GM12891 (cell line): ENCODE data around the gene PSAP.
"Not testable (repeated sequence)": the region's sequence is repeated elsewhere in the genome, so short reads cannot be mapped to it uniquely, and the experiment has no call there.

Source experiments
- DNase-seq: peaks from one replicate; pipeline ENCODE4 v3.0.0; 2011; ENCODE audit warnings: low spot score; ENCODE audit not compliant: insufficient read length
- FAIRE-seq: peaks from 2 replicates; lab custom pipeline; 2011; peaks lifted over from hg19 to GRCh38; lab: Jason Lieb, UNC
- PAX5 ChIP-seq: IDR thresholded peaks from 2 replicates; pipeline ENCODE4 v1.6.1; 2011; ENCODE audit warnings: low read length, moderate library complexity, mild to moderate bottlenecking; ENCODE audit not compliant: insufficient read depth, severe bottlenecking
- POLR2A ChIP-seq: IDR thresholded peaks from 2 replicates; pipeline ENCODE4 v1.6.1; 2011; ENCODE audit warnings: low read depth, low read length, control low read depth
- POLR2AphosphoS5 ChIP-seq: IDR thresholded peaks from 2 replicates; pipeline ENCODE4 v1.6.1; 2011; ENCODE audit warnings: low read depth, low read length, control low read depth
- POU2F2 ChIP-seq: IDR thresholded peaks from 2 replicates; pipeline ENCODE4 v1.6.1; 2011; ENCODE audit warnings: low read depth, mild to moderate bottlenecking, control low read depth, low read length, moderate library complexity
- SPI1 ChIP-seq: IDR thresholded peaks from 2 replicates; pipeline ENCODE4 v1.6.1; 2011; ENCODE audit warnings: low read depth, low read length, control low read depth
- TAF1 ChIP-seq: IDR thresholded peaks from 2 replicates; pipeline ENCODE4 v1.6.1; 2011; ENCODE audit warnings: low read depth, low read length, control low read depth

The PSAP gene

GRCh38 chr10:71888248-71888622, 37.2 kb upstream of the PSAP start:
- DNase-seq (no peak), FAIRE-seq (no peak)
- no peak for TF ChIP-seq PAX5
- no peak for TF ChIP-seq POLR2A
- TF ChIP-seq POLR2AphosphoS5: no peak
- no peak for TF ChIP-seq TAF1
- no peak for TF ChIP-seq SPI1
- no peak for TF ChIP-seq POU2F2

- FAIRE-seq (no peak), DNase-seq (no peak)
- no peak for TF ChIP-seq TAF1
- no peak for TF ChIP-seq POLR2A
- no peak for TF ChIP-seq POU2F2
- no peak for TF ChIP-seq SPI1
- no peak for TF ChIP-seq PAX5
- no peak for TF ChIP-seq POLR2AphosphoS5
Measured at GRCh38 chr10:71887743-71888142, 36.7 kb upstream of the PSAP start.

GRCh38 chr10:71882813-71883659, 32.0 kb upstream of the PSAP start:
- FAIRE-seq: peak; percentile 40
- no peak for TF ChIP-seq POLR2AphosphoS5
- TF ChIP-seq PAX5: no peak
- 0 out of 2 replicates have a peak, but pooled peaks have one; percentile 25 for TF ChIP-seq SPI1
- DNase-seq: no peak

GRCh38 chr10:71881647-71882355, 30.8 kb upstream of the PSAP start:
- no peak for FAIRE-seq
- TF ChIP-seq POU2F2 (no peak), SPI1 (no peak), PAX5 (no peak), TAF1 (no peak), POLR2A (no peak), POLR2AphosphoS5 (no peak)
- no peak for DNase-seq

GRCh38 chr10:71881307-71881624, 30.2 kb upstream of the PSAP start:
- DNase-seq, FAIRE-seq: not testable (repeated sequence)

- TF ChIP-seq PAX5 (no peak), POLR2AphosphoS5 (no peak), POLR2A (no peak)
- no peak for DNase-seq
- FAIRE-seq: no peak
Measured at GRCh38 chr10:71880425-71881306, 29.6 kb upstream of the PSAP start.

- no peak for TF ChIP-seq POLR2AphosphoS5
- TF ChIP-seq SPI1: peak; percentile 72
- DNase-seq (no peak), FAIRE-seq (peak; percentile 66)
Measured at GRCh38 chr10:71878327-71879034, 27.4 kb upstream of the PSAP start.

GRCh38 chr10:71877821-71878220, 26.8 kb upstream of the PSAP start:
- TF ChIP-seq POLR2AphosphoS5 (no peak), POU2F2 (no peak)
- DNase-seq (no peak), FAIRE-seq (no peak)

GRCh38 chr10:71874680-71875354, 23.8 kb upstream of the PSAP start:
- not testable (repeated sequence) for DNase-seq
- peak; percentile 9 for FAIRE-seq
